HL-60/S4 treated with retinoic acid at 250 ng/mL for 4 days and 3 days (cell line): Measurements from ENCODE around the gene SQSTM1.

Source experiments
- in situ Hi-C: fragments of 300-500 bp; cut with MboI; formaldehyde crosslinking; loops from 2 replicates; pipeline ENCODE4 v1.7.0; 2022; ENCODE audit warnings: low sequenced_read_pairs

SQSTM1 gene

DNA sequence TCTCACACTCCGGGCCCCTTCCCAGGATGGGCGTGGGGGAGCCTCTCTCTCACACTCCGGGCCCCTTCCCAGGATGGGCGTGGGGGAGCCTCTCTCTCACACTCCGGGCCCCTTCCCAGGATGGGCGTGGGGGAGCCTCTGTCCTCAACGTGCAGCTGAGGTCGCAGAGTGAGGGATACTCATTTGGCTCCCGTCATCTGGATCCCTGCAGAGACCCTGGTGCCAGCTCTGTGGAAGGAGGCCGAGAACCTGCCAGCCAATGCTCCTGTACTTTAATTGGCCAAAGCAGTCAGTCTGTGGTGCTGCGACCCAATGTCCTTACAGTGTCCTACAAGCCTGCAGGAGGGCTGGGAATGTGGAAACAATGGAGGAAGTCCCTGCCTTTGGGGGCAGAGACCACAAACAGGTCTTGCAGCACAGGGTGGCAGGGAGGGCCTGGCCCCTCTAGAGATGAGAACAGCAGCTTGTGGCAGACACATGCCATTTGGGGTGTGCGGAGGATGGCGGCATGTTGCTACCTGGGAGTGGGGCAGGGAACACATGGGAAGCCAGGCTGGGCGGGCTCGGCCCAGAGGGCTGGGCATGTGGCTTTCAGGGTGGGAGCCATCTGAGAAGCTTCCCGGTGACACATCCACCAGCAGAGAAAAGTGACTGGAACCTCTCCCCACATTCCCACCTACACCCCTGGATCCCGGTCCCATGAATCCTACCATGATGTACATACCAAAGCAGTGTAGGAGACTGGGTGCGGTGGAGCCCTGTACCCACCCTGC lies 51.5 kb downstream of the SQSTM1 start:
- in situ Hi-C loops: no loop called here

DNA sequence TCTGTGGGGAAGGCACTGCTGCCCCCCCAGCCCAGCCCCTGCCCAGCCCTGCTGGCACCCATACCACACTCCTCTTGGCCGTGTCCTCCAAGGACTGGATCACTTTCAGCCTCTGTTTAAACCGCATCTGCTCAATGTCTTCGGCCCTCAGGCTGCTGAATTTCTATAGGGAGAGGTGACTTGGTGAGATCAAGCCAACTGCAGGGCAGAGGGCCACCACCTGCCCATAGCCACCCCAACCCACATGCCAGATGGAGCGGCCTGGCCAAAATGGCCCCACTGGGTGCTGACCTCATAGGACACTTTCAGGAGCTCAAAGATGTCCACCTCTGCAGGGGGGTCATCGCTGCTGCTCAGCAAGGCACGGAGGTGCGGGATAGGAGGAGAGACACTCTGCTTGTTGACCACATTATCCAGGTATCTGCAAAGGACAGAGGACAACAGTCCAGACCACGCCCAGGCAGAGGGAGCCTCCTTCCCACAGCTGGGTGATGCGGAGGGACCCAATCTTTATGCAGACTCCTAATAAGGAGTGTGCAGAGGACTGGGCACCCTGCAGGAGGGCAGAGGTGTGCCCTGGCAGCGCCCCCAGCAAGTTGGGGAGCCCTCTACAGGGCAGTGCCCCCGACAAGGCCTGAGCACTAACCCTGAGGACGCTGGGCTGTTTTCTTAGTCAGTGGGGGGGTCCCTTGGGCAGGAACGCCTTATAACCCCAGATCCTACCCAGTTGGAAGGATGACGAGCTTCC lies 52.3 kb downstream of the SQSTM1 start:
- in situ Hi-C loops: no loop called here

DNA sequence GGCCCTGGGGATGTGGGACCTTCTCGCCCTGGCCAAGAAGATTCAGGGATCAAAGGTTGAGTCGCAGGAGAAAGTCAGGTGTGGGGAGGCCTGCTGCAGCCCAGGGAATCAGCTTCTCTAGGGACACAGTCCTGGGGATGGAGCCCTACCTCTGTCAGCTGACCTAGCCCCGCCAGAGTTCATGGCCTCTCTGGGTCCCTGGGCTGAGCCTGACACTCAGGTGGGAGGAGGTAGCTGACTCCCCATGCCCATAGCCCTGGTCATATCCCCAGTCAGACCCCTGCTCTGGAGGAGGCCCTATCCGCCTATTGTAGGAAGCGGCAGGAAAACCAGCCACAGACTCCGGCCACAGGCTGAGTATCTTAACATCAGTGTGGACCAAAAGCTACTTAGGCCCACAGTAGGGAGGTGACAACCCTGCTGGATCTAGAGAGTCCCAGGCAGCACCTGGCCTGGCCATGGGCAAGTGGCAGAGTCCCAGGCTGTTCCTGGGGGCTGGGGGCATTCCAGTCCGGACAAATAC lies 52.9 kb downstream of the SQSTM1 start:
- in situ Hi-C loops: no loop called here

DNA sequence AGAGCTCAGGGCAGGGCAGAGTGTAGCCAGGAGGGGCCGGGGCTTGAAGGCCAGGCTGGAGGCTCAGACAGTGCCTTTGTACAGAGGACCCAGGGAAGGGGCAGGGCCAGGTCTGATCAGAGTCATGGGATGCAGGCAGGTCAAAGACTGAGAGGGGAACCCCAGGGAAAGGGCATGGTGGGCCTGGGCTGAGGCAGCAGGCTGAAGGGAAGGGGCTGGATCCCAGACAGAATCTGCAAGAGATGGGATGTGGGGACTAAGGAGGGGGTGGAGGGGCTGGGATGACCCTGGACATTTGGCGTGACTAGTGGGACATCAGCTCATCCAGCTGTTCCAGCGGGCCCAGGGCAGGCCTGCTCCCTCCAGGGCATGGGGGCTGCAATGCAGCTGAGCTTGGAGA lies 53.4 kb downstream of the SQSTM1 start:
- in situ Hi-C loops: no loop called here

DNA sequence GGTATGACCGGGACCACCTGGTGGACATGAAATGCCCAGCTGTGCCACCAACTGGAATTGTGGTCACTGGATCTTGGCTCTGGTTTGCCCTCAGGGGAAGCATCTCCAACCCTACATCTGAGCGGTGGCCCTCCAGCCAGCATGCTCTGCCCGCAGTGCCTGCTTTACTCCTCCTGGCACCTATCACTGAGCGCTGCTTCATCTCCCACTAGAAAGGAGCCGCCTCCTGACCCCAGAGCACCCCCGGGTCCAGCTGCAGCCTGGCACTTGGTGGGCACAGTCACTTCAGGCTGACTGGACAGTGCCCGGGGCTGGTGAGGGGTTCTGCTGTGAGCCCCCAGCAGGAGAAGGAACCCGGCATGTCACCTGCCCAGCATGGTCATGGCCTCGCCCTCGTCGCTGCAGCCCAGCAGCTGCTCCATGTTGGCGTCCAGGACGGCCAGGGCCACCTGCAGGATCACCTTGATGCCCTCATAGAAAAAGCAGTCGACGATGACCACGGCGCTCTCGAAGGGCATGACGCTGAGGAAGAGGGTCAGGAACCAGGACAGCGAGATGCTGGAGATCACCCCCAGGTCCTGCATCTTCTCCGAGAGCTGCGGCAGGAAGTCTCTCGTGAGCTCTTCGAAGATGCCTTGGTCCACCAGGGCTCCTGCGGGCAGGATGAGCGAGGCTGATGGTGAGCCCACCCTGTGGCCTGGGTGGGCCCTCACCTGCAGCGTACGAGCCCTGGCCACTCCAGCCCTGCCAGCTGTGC lies 54.0 kb downstream of the SQSTM1 start:
- in situ Hi-C loops: no loop called here

DNA sequence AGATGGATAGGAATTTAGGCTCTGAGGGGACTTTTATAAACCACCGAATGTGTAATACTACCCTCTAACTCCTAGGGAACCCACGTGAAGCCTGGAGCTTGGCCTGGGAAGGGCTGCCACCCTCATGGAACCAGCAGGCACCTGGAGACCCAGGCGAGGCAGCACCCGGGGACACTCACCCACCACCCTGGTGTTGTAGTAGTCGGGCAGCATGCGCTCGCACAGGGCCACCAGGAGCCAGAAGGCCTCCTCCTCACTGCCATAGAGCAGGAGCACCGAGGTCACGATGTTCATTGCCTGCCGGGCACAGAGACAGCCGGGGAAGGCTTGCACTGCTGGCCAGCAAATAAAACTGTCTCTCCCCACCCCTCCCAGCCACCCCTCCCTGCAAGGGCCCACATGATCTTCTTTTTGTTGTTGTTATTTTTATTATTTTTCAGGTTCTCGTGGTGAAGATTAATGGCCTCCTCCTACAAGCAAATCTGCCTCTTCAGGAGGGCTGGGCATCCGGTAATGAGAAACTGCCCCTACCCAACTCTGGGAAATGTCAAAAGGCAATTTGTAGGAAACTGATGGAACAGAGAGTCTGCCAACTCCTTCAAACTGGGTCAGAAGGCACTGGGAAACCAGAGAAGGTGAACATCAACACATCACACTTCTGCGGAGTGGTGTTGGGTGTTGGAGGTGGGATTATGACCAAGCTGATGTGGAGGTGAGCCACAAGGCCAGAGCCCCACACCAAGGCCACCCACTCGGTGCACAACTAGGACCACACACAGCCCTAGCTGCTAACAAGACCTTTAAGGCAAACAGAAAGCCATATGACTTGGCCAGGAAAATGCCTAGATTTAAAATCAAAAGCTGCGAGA lies 55.3 kb downstream of the SQSTM1 start:
- in situ Hi-C loops: no loop called here

DNA sequence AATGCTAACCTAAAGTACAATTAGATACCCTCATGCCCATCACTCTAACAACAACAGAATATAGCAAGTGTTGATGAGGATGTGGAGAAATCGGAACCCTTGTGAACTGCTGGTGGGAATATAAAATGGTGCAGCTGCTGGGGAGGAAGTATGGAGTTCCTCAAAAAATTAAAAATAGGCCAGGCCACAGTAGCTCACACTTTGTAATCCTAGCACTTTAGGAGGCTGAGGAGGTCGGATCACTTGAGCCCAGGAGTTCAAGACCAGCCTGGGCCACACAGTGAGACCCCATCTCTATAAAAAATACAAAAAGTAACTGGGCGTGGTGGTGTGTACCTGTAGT lies 55.9 kb downstream of the SQSTM1 start:
- in situ Hi-C loops: no loop called here

DNA sequence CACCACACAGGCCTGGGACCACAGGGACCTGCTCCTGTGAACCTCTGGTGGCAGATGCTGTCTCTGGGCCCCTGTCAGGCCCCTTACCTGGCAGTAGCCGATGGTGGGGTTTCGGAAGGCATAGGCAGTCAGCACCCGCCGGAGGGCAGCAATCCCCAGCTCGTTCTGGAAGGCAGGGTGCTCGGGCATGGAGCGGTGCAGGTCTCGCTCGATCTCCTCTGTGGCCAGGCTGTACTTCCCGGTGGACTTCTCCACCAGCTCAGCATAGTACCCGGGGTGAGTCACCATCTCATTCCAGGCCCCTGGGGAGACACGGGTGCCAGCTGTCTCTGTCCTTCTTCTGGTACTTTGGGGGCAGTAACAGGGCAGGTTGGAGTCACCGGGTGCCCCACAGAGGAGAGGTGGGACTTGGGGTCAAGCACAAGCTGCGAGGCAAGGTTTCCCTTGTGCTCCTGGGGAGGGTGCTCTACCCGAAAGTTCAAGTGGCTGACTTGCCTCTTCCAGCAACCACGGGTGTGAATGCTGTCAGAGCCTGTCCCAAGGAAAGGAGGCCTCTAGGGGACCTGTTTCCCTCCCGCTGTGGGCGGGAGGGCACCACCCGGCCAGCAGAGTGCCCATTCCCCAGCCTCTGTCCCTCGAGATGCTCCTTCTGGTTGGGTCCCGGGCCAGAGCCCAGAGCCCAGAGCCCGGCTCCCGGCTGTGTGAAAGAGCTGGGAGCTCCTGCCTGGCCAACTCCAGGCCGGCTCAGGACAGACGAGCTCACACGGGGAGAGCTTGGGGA lies 57.7 kb downstream of the SQSTM1 start:
- in situ Hi-C loops: no loop called here

DNA sequence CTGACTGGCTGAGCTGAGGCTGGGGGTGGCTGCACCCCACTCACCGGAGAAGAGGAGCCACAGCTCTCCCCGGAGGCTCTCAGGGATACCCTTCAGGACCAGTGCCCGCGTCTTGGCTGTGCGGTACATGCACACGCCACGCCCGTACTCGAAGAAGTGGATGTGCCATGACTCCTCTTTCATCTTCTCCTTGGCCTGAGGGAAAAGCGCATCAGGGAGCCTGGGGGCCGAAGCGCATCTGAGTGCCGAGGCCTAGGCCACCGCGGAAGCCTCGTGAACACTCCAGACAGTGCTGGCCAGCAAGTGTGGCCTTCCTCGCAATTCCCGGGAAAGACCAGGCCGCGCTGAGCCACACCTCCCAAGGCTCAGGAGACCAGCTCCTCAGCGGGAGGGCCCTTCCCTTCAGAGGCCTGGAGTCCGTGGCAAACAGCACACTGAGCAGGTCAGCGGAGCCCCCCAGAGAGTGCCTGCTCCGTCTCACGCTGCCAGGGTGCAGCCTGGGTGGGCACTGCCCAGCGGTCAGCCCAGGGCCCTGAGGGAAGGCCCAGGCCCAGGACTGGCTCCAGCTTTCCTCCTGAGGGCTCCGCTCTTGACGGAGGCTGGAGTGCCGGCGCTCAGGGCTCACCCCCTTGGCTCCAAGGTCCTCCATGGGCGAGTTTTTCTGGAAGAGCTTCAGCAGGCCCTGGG lies 58.4 kb downstream of the SQSTM1 start:
- in situ Hi-C loops: no loop called here

DNA sequence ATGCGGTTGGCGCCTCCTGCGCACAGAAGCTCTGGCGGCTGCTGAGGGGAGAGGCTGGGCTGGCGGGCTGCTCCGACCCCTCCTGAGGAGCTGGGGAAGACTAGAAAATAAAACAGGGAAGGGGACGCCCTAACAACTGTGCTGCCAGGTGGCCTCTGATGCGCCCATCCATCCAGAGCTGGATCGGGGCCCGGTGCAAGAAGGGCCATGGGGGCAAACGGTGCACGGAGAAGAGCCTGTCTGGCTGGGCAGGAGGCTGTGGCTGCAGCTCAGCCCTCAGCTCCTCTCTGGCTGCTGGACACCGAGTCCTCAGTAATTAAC lies 58.9 kb downstream of the SQSTM1 start:
- in situ Hi-C loops: no loop called here

DNA sequence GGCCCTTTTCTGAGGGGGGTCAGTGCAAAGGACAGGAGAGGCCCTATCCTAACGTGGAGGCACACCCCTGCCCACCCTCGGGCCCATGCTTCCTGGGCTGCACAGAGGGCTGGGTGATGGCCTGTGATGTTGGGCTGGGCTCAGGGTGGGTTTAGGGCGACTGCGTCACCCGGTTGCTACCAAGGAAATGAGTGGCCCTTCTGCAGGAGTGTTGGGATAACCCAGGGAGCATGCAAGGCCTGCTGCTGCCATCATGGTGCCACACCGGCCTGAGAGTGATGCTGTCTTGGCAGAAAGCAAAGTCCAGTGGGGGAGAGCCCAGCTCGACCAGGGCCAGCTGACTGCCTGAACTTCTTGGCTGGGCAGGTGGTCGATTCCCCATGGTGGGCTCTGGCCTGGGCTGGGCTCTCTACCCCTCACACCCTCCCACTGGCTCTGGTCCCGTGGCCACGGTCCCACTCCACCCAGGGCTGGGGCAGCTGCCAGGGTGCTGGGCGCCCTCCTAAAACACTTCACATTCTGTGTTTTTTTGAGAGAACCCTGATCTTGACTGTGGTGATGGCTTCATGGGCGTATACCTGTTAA lies 59.5 kb downstream of the SQSTM1 start:
- in situ Hi-C loops: no loop called here

DNA sequence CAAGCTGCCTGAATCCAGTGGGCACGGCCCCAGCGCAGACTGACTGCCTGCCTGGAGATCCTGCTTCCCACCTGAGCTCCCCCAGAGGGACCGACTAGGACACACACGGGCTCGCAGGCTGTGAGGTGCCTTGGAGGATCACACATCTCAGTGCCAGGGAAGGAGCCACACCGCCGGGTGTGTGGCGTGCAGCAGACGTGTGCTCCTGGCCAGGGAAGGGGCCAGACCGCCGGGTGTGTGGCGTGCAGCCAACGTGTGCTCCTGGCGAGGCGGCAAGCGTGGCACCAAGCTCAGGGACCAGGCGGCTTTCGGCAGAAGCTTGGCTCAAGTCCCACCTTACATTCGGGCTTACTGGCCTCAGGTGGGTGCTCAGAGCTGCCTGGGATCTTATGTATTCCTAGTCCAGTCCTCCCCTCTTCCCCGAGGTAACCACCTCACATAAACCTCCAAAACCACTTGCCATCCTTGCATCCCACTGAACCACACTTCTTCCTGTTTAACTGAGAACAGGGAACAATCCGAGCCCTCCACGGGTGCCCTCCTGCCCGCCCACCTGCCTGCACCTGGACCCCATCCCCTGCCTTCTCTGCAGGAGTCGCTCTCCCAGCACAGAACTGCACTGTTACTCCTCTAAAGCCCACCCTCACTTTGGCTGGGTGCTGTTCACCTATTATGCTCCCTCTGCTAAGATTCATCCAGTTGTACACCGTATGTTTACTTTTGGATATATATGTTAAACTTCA lies 60.3 kb downstream of the SQSTM1 start:
- in situ Hi-C loops: no loop called here

DNA sequence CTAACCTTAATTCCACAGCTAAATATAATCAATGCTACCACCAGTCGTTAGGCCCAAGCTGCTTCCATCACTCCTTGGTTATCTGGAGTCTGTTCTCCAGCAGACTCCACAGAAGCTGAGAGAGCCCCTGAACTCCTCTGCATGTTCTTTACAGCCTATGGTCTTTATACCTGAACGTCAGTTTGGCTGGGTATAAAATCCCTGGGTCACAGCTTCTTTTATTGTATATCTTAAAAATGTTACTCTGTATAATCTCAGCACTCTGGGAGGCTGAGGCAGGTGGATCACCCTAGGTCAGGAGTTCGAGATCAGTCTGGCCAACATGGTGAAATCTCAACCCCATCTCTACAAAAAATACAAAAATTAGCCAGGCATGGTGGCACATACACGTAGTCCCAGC lies 61.6 kb downstream of the SQSTM1 start:
- in situ Hi-C loops: no loop called here

DNA sequence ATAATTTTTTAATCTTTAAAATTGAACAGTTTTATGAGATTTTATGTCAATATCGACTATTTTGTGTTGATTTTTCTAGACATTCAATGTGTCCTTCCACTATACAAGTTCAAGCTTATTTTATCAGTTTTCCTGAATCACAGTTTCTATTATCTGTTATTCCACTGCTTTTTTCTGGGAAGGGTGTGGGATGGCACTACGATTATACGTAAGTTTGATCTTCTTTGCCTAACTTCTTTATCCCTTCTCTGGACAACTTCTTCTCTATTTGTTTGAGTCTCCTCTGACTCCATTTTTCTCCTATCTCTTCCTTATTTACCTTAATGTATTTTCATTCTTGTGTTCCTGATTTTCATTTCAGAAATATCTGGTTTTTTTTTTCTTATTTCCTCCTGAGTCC lies 62.5 kb downstream of the SQSTM1 start:
- in situ Hi-C loops: no loop called here

DNA sequence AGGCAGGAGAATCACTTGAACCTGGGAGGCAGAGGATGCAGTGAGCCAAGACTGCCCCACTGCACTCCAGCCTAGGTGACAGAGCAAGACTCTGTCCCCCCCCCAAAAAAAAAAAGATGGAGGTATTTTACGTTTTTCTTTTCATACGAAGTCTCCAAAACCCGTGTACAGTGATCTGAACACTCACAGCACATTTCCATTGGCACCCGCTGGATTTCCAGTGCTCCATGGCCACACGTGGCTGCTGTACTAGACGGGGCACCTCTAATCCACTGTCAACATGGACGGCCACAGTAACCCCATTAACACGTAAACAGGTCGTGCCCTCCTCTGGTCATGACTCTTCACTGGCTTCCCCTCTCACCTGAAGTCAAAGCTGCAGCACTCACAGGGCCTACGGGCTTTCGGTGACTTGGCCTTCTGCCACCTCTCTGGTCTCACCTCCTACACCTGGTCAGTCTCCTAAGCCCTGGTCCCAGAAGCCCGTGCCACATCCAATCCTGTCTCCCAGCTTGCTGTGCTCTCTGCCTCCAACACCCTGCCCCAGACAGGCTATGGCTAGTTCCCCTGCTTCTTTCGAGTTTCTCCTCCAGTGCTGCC lies 64.9 kb downstream of the SQSTM1 start:
- in situ Hi-C loops: no loop called here

DNA sequence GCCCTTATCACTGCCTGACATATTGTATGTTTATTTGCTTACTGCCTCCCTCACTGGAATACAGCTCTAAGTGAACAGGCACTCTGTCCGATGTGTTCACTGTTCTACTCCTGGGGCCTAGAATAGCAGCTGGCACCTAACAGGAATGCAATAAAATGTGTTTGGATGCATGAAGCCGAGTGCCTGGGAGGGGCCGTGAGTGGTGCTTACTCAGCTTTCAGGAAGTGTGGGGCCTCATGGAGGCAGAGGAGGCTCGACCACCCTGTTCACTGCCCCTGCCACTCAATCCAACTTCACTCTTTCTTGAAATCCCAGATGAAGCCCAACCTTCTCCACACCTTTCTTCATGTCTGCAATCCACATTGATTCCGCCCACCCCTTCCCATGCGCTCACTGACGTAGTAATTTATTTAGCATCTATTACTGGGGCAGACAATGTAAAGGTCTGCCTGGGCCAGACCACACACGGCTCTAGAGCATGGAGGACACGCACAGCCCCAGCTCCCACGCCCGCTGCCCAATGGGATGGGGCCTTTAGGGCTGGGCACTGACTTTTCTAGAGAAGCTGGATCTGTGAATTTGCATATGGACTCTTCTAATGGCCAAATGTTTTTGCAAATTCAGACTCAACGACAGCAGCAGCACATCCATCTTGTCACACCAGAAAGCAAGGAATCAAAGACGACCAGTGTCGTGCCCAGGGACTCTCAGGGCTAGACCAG lies 65.6 kb downstream of the SQSTM1 start:
- in situ Hi-C loops: no loop called here

DNA sequence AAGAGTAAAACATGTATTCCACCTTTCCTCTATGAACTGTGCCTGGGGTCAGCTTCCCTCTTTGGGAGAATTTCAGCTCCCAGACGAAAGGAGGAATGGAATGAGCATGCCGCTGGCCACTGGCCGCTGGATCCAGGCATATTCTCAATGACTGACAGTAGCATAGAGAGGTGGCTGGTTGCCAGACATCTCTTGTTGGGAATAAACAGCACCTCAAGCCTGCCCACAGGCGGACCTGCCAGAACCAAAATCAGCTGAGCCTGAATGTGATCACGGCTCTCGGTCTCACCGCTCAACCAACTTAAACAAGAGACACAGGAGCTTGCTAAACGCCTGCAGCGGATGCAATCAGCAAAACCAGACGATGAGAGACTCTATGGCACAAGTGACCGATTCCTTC lies 66.4 kb downstream of the SQSTM1 start:
- in situ Hi-C loops: no loop called here
